Measurements from ENCODE around the gene OTUB1. TPM values are rescaled to one million over a fixed set of nuclear protein-coding genes. Genes with fewer than 3 reads are reported as not detected.

OTUB1 gene
- total RNA-seq, 1 experiment from 2014 or later: 56.0 TPM

DNA sequence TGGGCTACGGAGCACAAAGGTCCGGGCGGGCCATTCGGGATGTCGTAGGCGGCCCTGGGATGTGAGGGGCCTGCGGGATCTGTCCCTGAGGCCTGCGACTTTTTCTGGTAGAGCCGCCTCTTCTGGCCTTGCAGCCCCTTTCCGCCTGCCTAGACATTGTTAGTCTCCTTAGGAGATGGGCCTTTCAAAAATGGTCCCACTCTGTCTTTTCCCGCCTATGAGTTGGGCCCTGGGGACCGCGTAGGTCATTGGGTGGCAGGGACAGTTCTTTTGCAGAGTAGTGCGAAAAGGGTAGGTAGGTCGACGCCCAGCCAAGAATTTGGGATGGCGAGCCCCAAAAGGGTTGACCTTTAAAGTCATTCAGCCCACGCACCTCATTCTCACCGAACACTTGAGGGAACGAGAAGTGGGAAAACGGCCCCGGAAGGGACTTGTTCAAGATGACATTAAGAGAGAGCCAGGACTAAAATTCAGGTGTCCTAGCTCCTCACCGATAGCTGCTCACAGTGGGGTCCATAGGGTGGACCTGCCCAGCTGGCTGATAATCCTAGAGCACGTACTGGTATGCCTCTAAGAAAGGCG is 785 bp downstream of the OTUB1 start:
- H3K9me3 Mint-ChIP-seq (ENCODE audit: unreplicated experiment): no peaks in the 10 kb centered on the region
- H3K4me3 Mint-ChIP-seq (ENCODE audit: unreplicated experiment): peak overlapping the region; percentile 87
- H3K36me3 Mint-ChIP-seq (ENCODE audit: insufficient read depth, unreplicated experiment): peaks cover 46% of the 10 kb centered on the region
- CTCF ChIA-PET: no interaction called here
- intact Hi-C loops (cut with micrococcal nuclease): loop anchor here (1.0 to 5.0 kb wide), 2 partner anchors 11 to 160 kb away; no protein-coding TSS in a partner anchor
- peaks cover 17% of the 10 kb centered on the region for H3K4me1 Mint-ChIP-seq (ENCODE audit: insufficient read depth, unreplicated experiment)
- H3K27ac Mint-ChIP-seq (ENCODE audit: low read depth, unreplicated experiment): no peak overlapping the region
- TF ChIP-seq, protein P1, sequence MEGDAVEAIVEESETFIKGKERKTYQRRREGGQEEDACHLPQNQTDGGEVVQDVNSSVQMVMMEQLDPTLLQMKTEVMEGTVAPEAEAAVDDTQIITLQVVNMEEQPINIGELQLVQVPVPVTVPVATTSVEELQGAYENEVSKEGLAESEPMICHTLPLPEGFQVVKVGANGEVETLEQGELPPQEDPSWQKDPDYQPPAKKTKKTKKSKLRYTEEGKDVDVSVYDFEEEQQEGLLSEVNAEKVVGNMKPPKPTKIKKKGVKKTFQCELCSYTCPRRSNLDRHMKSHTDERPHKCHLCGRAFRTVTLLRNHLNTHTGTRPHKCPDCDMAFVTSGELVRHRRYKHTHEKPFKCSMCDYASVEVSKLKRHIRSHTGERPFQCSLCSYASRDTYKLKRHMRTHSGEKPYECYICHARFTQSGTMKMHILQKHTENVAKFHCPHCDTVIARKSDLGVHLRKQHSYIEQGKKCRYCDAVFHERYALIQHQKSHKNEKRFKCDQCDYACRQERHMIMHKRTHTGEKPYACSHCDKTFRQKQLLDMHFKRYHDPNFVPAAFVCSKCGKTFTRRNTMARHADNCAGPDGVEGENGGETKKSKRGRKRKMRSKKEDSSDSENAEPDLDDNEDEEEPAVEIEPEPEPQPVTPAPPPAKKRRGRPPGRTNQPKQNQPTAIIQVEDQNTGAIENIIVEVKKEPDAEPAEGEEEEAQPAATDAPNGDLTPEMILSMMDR (IDR thresholded peaks at IDR 0.05; ENCODE audit: unreplicated experiment): no peak
- POLR2A ChIA-PET: interaction anchor here (0.7 to 1.7 kb wide), 5 partner anchors 12 to 195 kb away, joined by 3 to 8 read pairs (median 5); partner anchors contain the start of gene COX8A
- no peak for DNase-seq (ENCODE audit: unreplicated experiment)
- no peaks in the 10 kb centered on the region for H3K27me3 Mint-ChIP-seq (ENCODE audit: insufficient read depth, unreplicated experiment)
- BruUV-seq (replicated peaks): TSS peak; percentile 65

DNA sequence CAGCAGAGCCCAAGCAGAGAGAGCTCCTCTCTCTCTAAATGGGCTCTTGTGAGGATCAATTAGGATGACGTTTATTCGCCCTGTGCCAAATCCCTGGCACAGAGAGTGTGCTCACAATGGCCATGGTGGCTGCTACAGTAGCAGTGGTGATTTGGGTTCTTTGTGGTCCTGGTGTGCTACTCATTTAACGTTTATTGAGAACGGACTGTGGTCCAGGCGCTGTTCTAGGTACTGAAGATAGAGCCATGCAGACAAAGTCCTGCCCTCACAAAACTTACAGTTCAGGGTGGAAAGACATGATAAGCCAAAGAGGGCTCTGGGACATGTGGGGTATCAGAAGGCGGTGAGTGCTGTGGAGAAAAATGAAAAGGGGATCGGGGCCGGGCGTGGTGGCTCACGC is 5.3 kb downstream of the OTUB1 start:
- no peaks in the 10 kb centered on the region for H3K27me3 Mint-ChIP-seq (ENCODE audit: insufficient read depth, unreplicated experiment)
- TF ChIP-seq, protein P1 (IDR thresholded peaks at IDR 0.05; ENCODE audit: unreplicated experiment): no peak
- H3K4me1 Mint-ChIP-seq (ENCODE audit: insufficient read depth, unreplicated experiment): peaks cover 23% of the 10 kb centered on the region
- H3K36me3 Mint-ChIP-seq (ENCODE audit: insufficient read depth, unreplicated experiment): peaks cover 75% of the 10 kb centered on the region
- BruUV-seq (replicated peaks): no TSS peak
- no peak for DNase-seq (ENCODE audit: unreplicated experiment)
- intact Hi-C loops (cut with micrococcal nuclease): no loop called here
- POLR2A ChIA-PET: interaction anchor here (1.2 kb wide), 1 partner anchor 14 kb away, joined by 3 read pairs; no protein-coding TSS in a partner anchor
- CTCF ChIA-PET: no interaction called here
- no peak overlapping the region for H3K4me3 Mint-ChIP-seq (ENCODE audit: unreplicated experiment)
- H3K9me3 Mint-ChIP-seq (ENCODE audit: unreplicated experiment): no peaks in the 10 kb centered on the region
- no peak overlapping the region for H3K27ac Mint-ChIP-seq (ENCODE audit: low read depth, unreplicated experiment)

DNA sequence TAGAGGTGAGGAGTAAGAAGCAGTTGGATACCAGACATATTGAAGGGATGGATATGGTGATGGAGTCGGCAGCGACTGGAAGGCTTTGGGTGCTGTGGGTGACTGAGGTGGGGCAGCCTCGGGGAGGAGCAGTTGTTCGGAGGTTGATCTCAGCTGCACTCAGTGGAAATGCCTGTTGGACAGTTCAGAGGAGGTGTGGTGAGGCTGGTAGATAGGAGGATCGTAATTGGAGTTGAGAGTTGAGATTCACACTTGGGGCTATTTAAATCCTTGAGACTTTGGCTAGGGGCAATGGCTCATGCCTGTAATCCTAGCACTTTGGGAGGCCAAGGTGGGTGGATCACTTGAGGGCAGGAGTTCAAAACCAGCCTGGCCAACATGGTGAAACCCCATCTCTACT is 6.9 kb downstream of the OTUB1 start:
- H3K4me1 Mint-ChIP-seq (ENCODE audit: insufficient read depth, unreplicated experiment): peaks cover 18% of the 10 kb centered on the region
- no peaks in the 10 kb centered on the region for H3K9me3 Mint-ChIP-seq (ENCODE audit: unreplicated experiment)
- no peak overlapping the region for H3K27ac Mint-ChIP-seq (ENCODE audit: low read depth, unreplicated experiment)
- CTCF ChIA-PET: no interaction called here
- BruUV-seq (replicated peaks): no TSS peak
- TF ChIP-seq, protein P1 (IDR thresholded peaks at IDR 0.05; ENCODE audit: unreplicated experiment): no peak
- POLR2A ChIA-PET: no interaction called here
- no peak overlapping the region for H3K4me3 Mint-ChIP-seq (ENCODE audit: unreplicated experiment)
- no peaks in the 10 kb centered on the region for H3K27me3 Mint-ChIP-seq (ENCODE audit: insufficient read depth, unreplicated experiment)
- peaks cover 85% of the 10 kb centered on the region for H3K36me3 Mint-ChIP-seq (ENCODE audit: insufficient read depth, unreplicated experiment)
- DNase-seq (ENCODE audit: unreplicated experiment): no peak
- intact Hi-C loops (cut with micrococcal nuclease): no loop called here

DNA sequence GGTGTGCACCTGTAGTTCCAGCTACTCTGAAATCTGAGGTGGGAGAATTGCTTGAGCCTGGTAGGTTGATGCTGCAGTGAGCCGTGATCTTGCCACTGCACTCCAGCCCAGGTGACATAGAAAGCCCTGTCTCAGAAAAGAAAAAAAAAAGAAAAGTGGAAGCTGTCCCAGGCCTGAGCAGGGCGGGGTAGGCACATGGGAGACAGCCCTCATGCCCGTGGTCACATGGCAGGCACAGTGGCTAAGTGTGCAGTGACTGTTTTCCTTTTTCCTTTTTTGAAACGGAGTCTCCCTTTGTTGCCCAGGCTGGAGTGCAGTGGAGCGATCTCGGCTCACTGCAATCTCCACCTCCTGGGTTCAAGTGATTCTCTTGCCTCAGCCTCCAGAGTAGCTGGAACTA is 7.8 kb downstream of the OTUB1 start:
- Mint-ChIP-seq H3K27me3 (ENCODE audit: insufficient read depth, unreplicated experiment) (no peaks in the 10 kb centered on the region), H3K9me3 (ENCODE audit: unreplicated experiment) (no peaks in the 10 kb centered on the region), H3K4me1 (ENCODE audit: insufficient read depth, unreplicated experiment) (peaks cover 18% of the 10 kb centered on the region), H3K36me3 (ENCODE audit: insufficient read depth, unreplicated experiment) (peaks cover 83% of the 10 kb centered on the region), H3K27ac (ENCODE audit: low read depth, unreplicated experiment) (no peak overlapping the region), H3K4me3 (ENCODE audit: unreplicated experiment) (no peak overlapping the region)
- no TSS peak for BruUV-seq (replicated peaks)
- ChIA-PET CTCF (no interaction called here), POLR2A (no interaction called here)
- no peak for DNase-seq (ENCODE audit: unreplicated experiment)
- intact Hi-C loops (cut with micrococcal nuclease): no loop called here
- TF ChIP-seq, protein P1 (IDR thresholded peaks at IDR 0.05; ENCODE audit: unreplicated experiment): no peak
